Activated B cell treated with CpG ODN at 0.5 μM for 24 hours (primary cell): Measurements from ENCODE around the gene AFF1. TPM values are rescaled to one million over a fixed set of nuclear protein-coding genes. Genes with fewer than 3 reads are reported as not detected.

Experiments used
- ATAC-seq: fragments of 200-7000 bp; cut with Tn5 transposase; one replicate; pipeline ENCODE4 v1.10.0; 2021; ENCODE audit warnings: low read depth, mild to moderate bottlenecking, moderate library complexity
- CTCF ChIA-PET: fragments of 350-600 bp; sonication (Branson Sonifier 250); formaldehyde crosslinking; loops from one replicate; lab custom pipeline; 2021; ENCODE audit warnings: antibody characterized with exemption; lab: Charles Lee
- POLR2A ChIA-PET: fragments of 350-600 bp; sonication (Branson Sonifier 250); formaldehyde crosslinking; loops from one replicate; lab custom pipeline; 2021; ENCODE audit warnings: antibody characterized with exemption; lab: Charles Lee
- DNase-seq: peaks from one replicate; pipeline ENCODE4 v3.0.0; 2022
- H3K27ac Mint-ChIP-seq: one replicate; pipeline ENCODE4 v1.8.0; 2020; ENCODE audit warnings: mixed read lengths
- H3K27me3 Mint-ChIP-seq: one replicate; pipeline ENCODE4 v1.8.0; 2021; ENCODE audit warnings: mixed read lengths
- H3K36me3 Mint-ChIP-seq: one replicate; pipeline ENCODE4 v1.8.0; 2021; ENCODE audit warnings: low read depth, mixed read lengths
- H3K4me1 Mint-ChIP-seq: one replicate; pipeline ENCODE4 v1.8.0; 2021; ENCODE audit warnings: mixed read lengths
- H3K4me3 Mint-ChIP-seq: one replicate; pipeline ENCODE4 v1.8.0; 2020; ENCODE audit warnings: mild to moderate bottlenecking, mixed read lengths
- H3K9me3 Mint-ChIP-seq: one replicate; pipeline ENCODE4 v1.8.0; 2020; ENCODE audit warnings: mixed read lengths
- CTCF ChIP-seq: fragments of 200-600 bp; IDR thresholded peaks from one replicate; pipeline ENCODE4 v1.8.0; 2022; ENCODE audit warnings: antibody characterized with exemption, mild to moderate bottlenecking
- intact Hi-C: fragments of 100-400 bp; cut with micrococcal nuclease; formaldehyde crosslinking; loops from one replicate; pipeline ENCODE4 v1.15.1; 2024
- total RNA-seq: library from RNA; stranded (reverse); gene quantifications from 2 replicates; pipeline ENCODE4 v1.2.3, GENCODE V29; 2022

Gene AFF1
- total RNA-seq, 1 donor from 2014 or later: 60.8 TPM

GRCh38 chr4:86901864-86902263, 32.9 kb upstream of the AFF1 start:
- POLR2A ChIA-PET: no interaction called here
- CTCF ChIA-PET: interaction anchor here (2.1 to 2.3 kb wide), 2 partner anchors 21 to 403 kb away, joined by 6 to 12 read pairs; no protein-coding TSS in a partner anchor
- intact Hi-C loops: no loop called here
- ATAC-seq (no peak), DNase-seq (no peak)
- Mint-ChIP-seq H3K27me3 (peaks cover 7% of the 10 kb centered on the region), H3K27ac (no peak overlapping the region), H3K36me3 (no peaks in the 10 kb centered on the region), H3K4me3 (no peak overlapping the region), H3K4me1 (peaks cover 1% of the 10 kb centered on the region), H3K9me3 (no peaks in the 10 kb centered on the region)
- no peak for TF ChIP-seq CTCF

DNA sequence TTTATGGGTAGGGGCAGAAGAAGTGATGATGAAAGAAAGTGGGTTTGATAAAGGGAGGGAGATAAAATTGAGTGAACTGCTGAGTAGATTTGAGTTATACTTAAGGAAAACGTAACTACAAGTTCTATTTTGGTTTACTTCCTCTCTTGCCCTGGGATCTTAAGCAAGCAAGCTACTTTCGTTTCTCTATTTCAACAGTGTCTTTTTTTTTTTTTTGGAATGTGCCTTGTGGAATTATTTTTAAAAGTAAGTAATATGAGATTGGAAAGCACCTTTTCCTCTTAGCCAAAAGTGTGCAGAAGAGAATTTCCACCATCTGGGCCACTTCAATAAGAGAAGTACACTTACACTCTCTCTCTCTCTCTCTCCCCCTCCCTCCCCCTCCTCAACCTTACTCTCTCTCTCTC, 26.6 kb upstream of the AFF1 start:
- intact Hi-C loops: no loop called here
- H3K4me1 Mint-ChIP-seq: peaks cover 32% of the 10 kb centered on the region
- H3K36me3 Mint-ChIP-seq: no peaks in the 10 kb centered on the region
- ATAC-seq (peak; percentile 31), DNase-seq (no peak)
- ChIA-PET POLR2A (no interaction called here), CTCF (interaction anchor here (0.8 kb wide), 1 partner anchor 410 kb away, joined by 3 read pairs; no protein-coding TSS in a partner anchor)
- H3K4me3 Mint-ChIP-seq: peak overlapping the region; percentile 46
- no peak for TF ChIP-seq CTCF
- H3K27ac Mint-ChIP-seq: peak overlapping the region; percentile 21
- H3K27me3 Mint-ChIP-seq: peaks cover 3% of the 10 kb centered on the region
- H3K9me3 Mint-ChIP-seq: no peaks in the 10 kb centered on the region

DNA sequence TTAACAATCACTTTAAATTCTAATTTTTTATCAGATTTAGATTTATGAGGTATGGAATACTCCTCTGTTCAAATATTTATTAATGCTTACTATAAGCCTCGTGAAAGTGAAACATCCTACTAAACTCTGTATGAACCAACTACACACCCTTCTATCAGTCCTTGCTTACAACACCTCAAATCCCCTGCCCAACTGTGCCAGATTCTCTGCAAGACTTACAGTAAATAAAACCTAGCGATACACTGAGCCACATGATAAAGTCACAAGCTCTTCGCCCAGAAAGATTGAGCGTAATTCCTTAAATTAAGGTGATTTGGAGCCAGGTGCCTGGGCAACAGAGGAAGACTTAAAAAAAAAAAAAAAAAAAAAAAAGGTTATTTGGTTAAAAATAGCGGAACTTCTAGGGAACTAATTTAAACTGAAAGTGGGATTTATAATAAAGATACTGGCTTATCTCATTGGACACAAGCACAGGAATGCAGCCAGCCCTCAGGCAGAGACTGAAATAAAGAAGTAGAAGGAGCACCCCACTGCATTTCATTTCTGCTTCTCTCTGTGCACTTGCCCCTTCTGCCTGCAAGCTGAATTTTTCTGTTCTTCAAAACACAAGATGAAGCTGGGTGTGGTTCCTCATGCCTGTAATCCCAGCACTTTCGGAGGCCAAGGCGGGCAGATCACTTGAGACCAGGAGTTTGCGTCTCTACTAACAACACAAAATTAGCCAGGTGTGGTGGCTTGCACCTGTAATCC, 25.1 kb upstream of the AFF1 start:
- no peak overlapping the region for H3K4me3 Mint-ChIP-seq
- TF ChIP-seq CTCF: no peak
- DNase-seq (no peak), ATAC-seq (no peak)
- ChIA-PET CTCF (interaction anchor here (0.7 kb wide), 1 partner anchor 9 kb away, joined by 3 read pairs; no protein-coding TSS in a partner anchor), POLR2A (interaction anchor here (0.5 to 1.8 kb wide), 2 partner anchors 27 to 139 kb away, joined by 4 to 6 read pairs; no protein-coding TSS in a partner anchor)
- H3K9me3 Mint-ChIP-seq: no peaks in the 10 kb centered on the region
- no peaks in the 10 kb centered on the region for H3K27me3 Mint-ChIP-seq
- intact Hi-C loops: no loop called here
- H3K27ac Mint-ChIP-seq: no peak overlapping the region
- peaks cover 31% of the 10 kb centered on the region for H3K4me1 Mint-ChIP-seq
- H3K36me3 Mint-ChIP-seq: no peaks in the 10 kb centered on the region

DNA sequence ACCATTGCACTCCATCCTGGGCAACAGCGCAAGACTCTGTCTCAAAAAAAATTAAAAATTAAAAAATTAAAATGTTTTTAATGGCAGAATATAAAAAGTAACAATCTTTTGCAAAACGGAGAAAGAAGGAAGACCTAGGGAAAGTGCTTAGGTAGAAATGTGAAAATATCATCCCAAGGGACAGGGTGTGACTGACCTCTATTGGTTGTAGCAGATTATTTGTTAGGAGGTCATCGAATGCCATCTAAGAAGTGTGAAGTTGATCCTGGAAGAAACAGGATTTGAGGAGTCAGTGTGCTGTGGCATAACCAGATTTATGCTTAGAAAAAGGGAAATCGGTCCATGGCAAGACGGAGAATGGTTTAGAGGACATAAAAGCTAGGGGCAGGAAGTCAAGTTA, 24.4 kb upstream of the AFF1 start:
- Mint-ChIP-seq H3K27me3 (no peaks in the 10 kb centered on the region), H3K4me1 (peaks cover 31% of the 10 kb centered on the region), H3K4me3 (no peak overlapping the region), H3K27ac (no peak overlapping the region), H3K9me3 (no peaks in the 10 kb centered on the region), H3K36me3 (no peaks in the 10 kb centered on the region)
- TF ChIP-seq CTCF: no peak
- intact Hi-C loops: no loop called here
- POLR2A ChIA-PET: interaction anchor here (0.5 to 1.8 kb wide), 2 partner anchors 26 to 138 kb away, joined by 4 to 6 read pairs; no protein-coding TSS in a partner anchor
- ATAC-seq (no peak), DNase-seq (no peak)
- CTCF ChIA-PET: interaction anchor here (2.2 kb wide), 1 partner anchor 12 kb away, joined by 14 read pairs; no protein-coding TSS in a partner anchor
